BE2C (cell line): ENCODE results near the gene ADAM10.

ENCODE experiments used
- DNase-seq: peaks from one replicate; pipeline ENCODE4 v3.0.0-alpha.2; 2020
- H3K27me3 ChIP-seq: fragments of 250-450 bp; sonication (Bioruptor Pico); 2 replicates; pipeline ENCODE4 v1.5.1; 2020; ENCODE audit warnings: mild to moderate bottlenecking
- H3K36me3 ChIP-seq: fragments of 250-450 bp; sonication (Bioruptor Pico); 2 replicates; pipeline ENCODE4 v1.5.1; 2020; ENCODE audit warnings: mild to moderate bottlenecking
- H3K4me1 ChIP-seq: fragments of 250-450 bp; sonication (Bioruptor Pico); 2 replicates; pipeline ENCODE4 v1.5.1; 2020
- H3K4me3 ChIP-seq: 2 replicates; pipeline ENCODE4 v1.5.1; 2011; ENCODE audit warnings: low read depth, low read length
- H3K9me3 ChIP-seq: fragments of 250-450 bp; sonication (Bioruptor Pico); 2 replicates; pipeline ENCODE4 v1.5.1; 2020
- CTCF ChIP-seq: IDR thresholded peaks from 2 replicates; pipeline ENCODE4 v1.5.1; 2012; ENCODE audit warnings: mild to moderate bottlenecking, low read depth, low read length

Gene ADAM10

GRCh38 chr15:58671186-58671585, 78.3 kb downstream of the ADAM10 start:
- Histone ChIP-seq H3K9me3 (no peaks in the 10 kb centered on the region), H3K36me3 (no peaks in the 10 kb centered on the region), H3K27me3 (no peaks in the 10 kb centered on the region), H3K4me3 (no peak overlapping the region), H3K4me1 (peaks cover 4% of the 10 kb centered on the region; the same call in 1 of the 2 replicates)
- no peak for DNase-seq
- TF ChIP-seq CTCF: no peak

- H3K9me3 ChIP-seq: no peaks in the 10 kb centered on the region
- H3K27me3 ChIP-seq: no peaks in the 10 kb centered on the region
- DNase-seq: no peak
- H3K4me3 ChIP-seq: no peak overlapping the region
- H3K4me1 ChIP-seq: no peaks in the 10 kb centered on the region
- no peak for TF ChIP-seq CTCF
- H3K36me3 ChIP-seq: no peaks in the 10 kb centered on the region
These were observed 80.4 kb downstream of the ADAM10 start for GRCh38 chr15:58669108-58669507.

- Histone ChIP-seq H3K27me3 (no peaks in the 10 kb centered on the region), H3K9me3 (no peaks in the 10 kb centered on the region), H3K4me1 (no peaks in the 10 kb centered on the region), H3K4me3 (no peak overlapping the region), H3K36me3 (peaks cover 3% of the 10 kb centered on the region; the same call in 1 of the 2 replicates)
- no peak for DNase-seq
- TF ChIP-seq CTCF: no peak
These were observed 82.5 kb downstream of the ADAM10 start for GRCh38 chr15:58666957-58667356.

- H3K4me1 ChIP-seq: no peaks in the 10 kb centered on the region
- peaks cover 3% of the 10 kb centered on the region; the same call in 1 of the 2 replicates for H3K36me3 ChIP-seq
- no peak for DNase-seq
- no peak overlapping the region for H3K4me3 ChIP-seq
- TF ChIP-seq CTCF: no peak
- no peaks in the 10 kb centered on the region for H3K9me3 ChIP-seq
- H3K27me3 ChIP-seq: no peaks in the 10 kb centered on the region
These were observed 83.8 kb downstream of the ADAM10 start for GRCh38 chr15:58665672-58666071.

GRCh38 chr15:58650102-58650501, 99.4 kb downstream of the ADAM10 start:
- no peaks in the 10 kb centered on the region for H3K9me3 ChIP-seq
- no peak for DNase-seq
- no peaks in the 10 kb centered on the region for H3K27me3 ChIP-seq
- H3K36me3 ChIP-seq: peaks cover 12% of the 10 kb centered on the region
- no peaks in the 10 kb centered on the region for H3K4me1 ChIP-seq
- H3K4me3 ChIP-seq: no peak overlapping the region
- no peak for TF ChIP-seq CTCF

GRCh38 chr15:58649175-58649574, 100.3 kb downstream of the ADAM10 start:
- no peak overlapping the region for H3K4me3 ChIP-seq
- no peaks in the 10 kb centered on the region for H3K4me1 ChIP-seq
- TF ChIP-seq CTCF: no peak
- H3K36me3 ChIP-seq: peaks cover 2% of the 10 kb centered on the region; the same call in 1 of the 2 replicates
- H3K27me3 ChIP-seq: no peaks in the 10 kb centered on the region
- H3K9me3 ChIP-seq: no peaks in the 10 kb centered on the region
- DNase-seq: no peak
